Stimulated activated CD4-positive, alpha-beta T cell treated with anti-CD3 and anti-CD28 coated beads, Interleukin-4, amount 100 ng/mL, for 1 hour (primary cell): ENCODE data around the gene RAB7A.
A peak's percentile ranks its signal among the peaks of the same experiment; 100 is the strongest.
"Not testable (repeated sequence)": the region's sequence is repeated elsewhere in the genome, so short reads cannot be mapped to it uniquely, and the experiment has no call there.

Source experiments
- DNase-seq: peaks from one replicate; pipeline ENCODE4 v3.0.0-alpha.2; 2020

RAB7A gene

GRCh38 chr3:128760881-128761280, 34.9 kb downstream of the RAB7A start:
- no peak for DNase-seq

- no peak for DNase-seq
Observed at GRCh38 chr3:128761392-128761791, 35.4 kb downstream of the RAB7A start.

GRCh38 chr3:128763967-128764366, 38.0 kb downstream of the RAB7A start:
- DNase-seq: no peak

GRCh38 chr3:128764863-128765262, 38.9 kb downstream of the RAB7A start:
- DNase-seq: no peak

- DNase-seq: no peak
Observed at GRCh38 chr3:128767094-128767750, 41.2 kb downstream of the RAB7A start.

GRCh38 chr3:128768471-128768870, 42.5 kb downstream of the RAB7A start:
- DNase-seq: no peak

GRCh38 chr3:128770387-128770786, 44.4 kb downstream of the RAB7A start:
- no peak for DNase-seq

GRCh38 chr3:128773189-128773588, 47.2 kb downstream of the RAB7A start:
- DNase-seq: not testable (repeated sequence)

- DNase-seq: not testable (repeated sequence)
Observed at GRCh38 chr3:128773592-128773991, 47.6 kb downstream of the RAB7A start.

- no peak for DNase-seq
Observed at GRCh38 chr3:128775241-128775640, 49.3 kb downstream of the RAB7A start.

- DNase-seq: no peak
Observed at GRCh38 chr3:128775906-128776542, 50.0 kb downstream of the RAB7A start.

GRCh38 chr3:128780101-128780837, 54.3 kb downstream of the RAB7A start:
- no peak for DNase-seq

- no peak for DNase-seq
Observed at GRCh38 chr3:128781164-128781563, 55.2 kb downstream of the RAB7A start.

- DNase-seq: no peak
Observed at GRCh38 chr3:128782282-128783146, 56.5 kb downstream of the RAB7A start.

GRCh38 chr3:128783774-128784173, 57.8 kb downstream of the RAB7A start:
- DNase-seq: no peak

GRCh38 chr3:128784232-128784631, 58.2 kb downstream of the RAB7A start:
- peak; percentile 67 for DNase-seq

GRCh38 chr3:128784843-128785242, 58.9 kb downstream of the RAB7A start:
- DNase-seq: no peak

- DNase-seq: no peak
Observed at GRCh38 chr3:128786434-128787020, 60.5 kb downstream of the RAB7A start.

- DNase-seq: no peak
Observed at GRCh38 chr3:128787256-128788253, 61.6 kb downstream of the RAB7A start.

GRCh38 chr3:128788268-128788869, 62.4 kb downstream of the RAB7A start:
- DNase-seq: no peak
